ENCODE measurements around the gene RNF113B.

RNF113B gene

GRCh38 chr13:98176777-98177608 lies at the start of gene RNF113B:
Gene RNF113B (minus strand): TSS chr13:98177269. CDS start chr13:98177236, 33 bp downstream.
- H3K4me1 ChIP-seq (ENCODE audit: low read depth, poor library complexity, severe bottlenecking) = no peaks in the 10 kb centered on the region
- H3K27ac ChIP-seq = no peak within 1 kb of the TSS
- H3K4me3 ChIP-seq (IDR thresholded peaks at IDR 0.05; ENCODE audit: insufficient read depth, low read depth, low read length) = no peak within 1 kb of the TSS
- no peaks in the 10 kb centered on the region for H4K20me1 ChIP-seq (ENCODE audit: insufficient read depth)
- H3K79me2 ChIP-seq (ENCODE audit: insufficient read depth, low read depth) = peaks cover 2% of the 10 kb centered on the region; the same call in 1 of the 2 replicates
- no peak for TF ChIP-seq CTCF (conservative IDR thresholded peaks at IDR 0.05; ENCODE audit: low read depth, low read length)
- no peak within 1 kb of the TSS for H3K4me2 ChIP-seq
- H3K36me3 ChIP-seq (ENCODE audit: insufficient read depth) = no peaks in the 10 kb centered on the region
- H2AFZ ChIP-seq (ENCODE audit: low read depth) = no peak within 1 kb of the TSS
- no peaks in the 10 kb centered on the region for H3K27me3 ChIP-seq (ENCODE audit: insufficient read depth, low read depth)
- no peak within 1 kb of the TSS for H3K9ac ChIP-seq

- Histone ChIP-seq H3K27ac (no peak overlapping the region), H4K20me1 (ENCODE audit: insufficient read depth) (no peaks in the 10 kb centered on the region)
- TF ChIP-seq CTCF (conservative IDR thresholded peaks at IDR 0.05; ENCODE audit: low read depth, low read length) = no peak
These were observed 49.4 kb upstream of the RNF113B start for GRCh38 chr13:98226496-98226895.

GRCh38 chr13:98225036-98225940 lies 48.2 kb upstream of the RNF113B start:
- Histone ChIP-seq H3K9ac (no peak overlapping the region), H3K4me2 (no peak overlapping the region), H3K4me1 (ENCODE audit: low read depth, poor library complexity, severe bottlenecking) (no peaks in the 10 kb centered on the region), H3K4me3 (IDR thresholded peaks at IDR 0.05; ENCODE audit: insufficient read depth, low read depth, low read length) (no peak overlapping the region), H3K27ac (no peak overlapping the region), H3K79me2 (ENCODE audit: insufficient read depth, low read depth) (no peaks in the 10 kb centered on the region), H4K20me1 (ENCODE audit: insufficient read depth) (no peaks in the 10 kb centered on the region), H3K27me3 (ENCODE audit: insufficient read depth, low read depth) (no peaks in the 10 kb centered on the region), H3K36me3 (ENCODE audit: insufficient read depth) (no peaks in the 10 kb centered on the region), H2AFZ (ENCODE audit: low read depth) (no peak overlapping the region)
- TF ChIP-seq CTCF (conservative IDR thresholded peaks at IDR 0.05; ENCODE audit: low read depth, low read length) = no peak

More at GRCh38 chr13:98226496-98226895, 49.4 kb upstream of the RNF113B start:
- no peaks in the 10 kb centered on the region for H3K36me3 ChIP-seq (ENCODE audit: insufficient read depth)
- no peaks in the 10 kb centered on the region for H3K4me1 ChIP-seq (ENCODE audit: low read depth, poor library complexity, severe bottlenecking)
- no peak overlapping the region for H2AFZ ChIP-seq (ENCODE audit: low read depth)
- no peak overlapping the region for H3K9ac ChIP-seq
- no peak overlapping the region for H3K4me2 ChIP-seq
- H3K4me3 ChIP-seq (IDR thresholded peaks at IDR 0.05; ENCODE audit: insufficient read depth, low read depth, low read length) = no peak overlapping the region
- no peaks in the 10 kb centered on the region for H3K79me2 ChIP-seq (ENCODE audit: insufficient read depth, low read depth)
- no peaks in the 10 kb centered on the region for H3K27me3 ChIP-seq (ENCODE audit: insufficient read depth, low read depth)

- no peaks in the 10 kb centered on the region for H3K27me3 ChIP-seq (ENCODE audit: insufficient read depth, low read depth)
- no peak overlapping the region for H2AFZ ChIP-seq (ENCODE audit: low read depth)
- no peak overlapping the region for H3K4me3 ChIP-seq (IDR thresholded peaks at IDR 0.05; ENCODE audit: insufficient read depth, low read depth, low read length)
- no peak overlapping the region for H3K4me2 ChIP-seq
- H4K20me1 ChIP-seq (ENCODE audit: insufficient read depth) = no peaks in the 10 kb centered on the region
- H3K27ac ChIP-seq = no peak overlapping the region
- H3K9ac ChIP-seq = no peak overlapping the region
- no peaks in the 10 kb centered on the region for H3K4me1 ChIP-seq (ENCODE audit: low read depth, poor library complexity, severe bottlenecking)
- H3K36me3 ChIP-seq (ENCODE audit: insufficient read depth) = no peaks in the 10 kb centered on the region
- no peak for TF ChIP-seq CTCF (conservative IDR thresholded peaks at IDR 0.05; ENCODE audit: low read depth, low read length)
- H3K79me2 ChIP-seq (ENCODE audit: insufficient read depth, low read depth) = no peaks in the 10 kb centered on the region
These were observed 47.5 kb upstream of the RNF113B start for GRCh38 chr13:98224557-98224956.
